Fibroblast of lung (primary cell): ENCODE results near the gene SGPL1.

Experiments
- CTCF ChIP-seq, 2 donors: IDR thresholded peaks in 1 of 2; conservative IDR thresholded peaks in 1 of 2; 1 replicate in 1 of 2; 2 replicates in 1 of 2; pipeline ENCODE4 v1.5.1; 2011 to 2012; ENCODE audit warnings: low read length in 2 of 2, control low read depth in 1 of 2, inconsistent platforms in 1 of 2, low read depth in 1 of 2, mild to moderate bottlenecking in 1 of 2
- EZH2 ChIP-seq: IDR thresholded peaks from 2 replicates; pipeline ENCODE4 v1.5.1; 2012; ENCODE audit warnings: low read length, control low read depth, mild to moderate bottlenecking; ENCODE audit errors: missing control alignments

DNA sequence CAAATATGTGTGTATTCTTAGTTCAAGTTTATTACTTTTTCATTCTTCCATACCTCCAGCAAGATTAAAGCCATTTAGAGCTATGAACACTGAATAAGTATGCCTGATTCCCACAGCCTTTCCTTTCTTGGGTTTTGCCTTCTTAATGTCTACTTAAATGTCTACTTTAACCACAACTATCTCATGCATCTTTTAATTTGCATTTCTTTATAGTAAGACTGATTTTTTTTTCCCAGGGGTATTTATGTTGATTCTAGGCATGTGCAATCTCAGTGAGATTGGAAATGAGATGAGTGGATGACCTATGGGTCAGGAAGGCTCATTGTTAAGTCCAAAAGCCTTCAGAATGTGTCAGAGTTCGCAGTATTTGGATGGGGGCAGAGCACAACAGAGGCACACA, 69.0 kb downstream of the SGPL1 start:
- TF ChIP-seq CTCF (conservative IDR thresholded peaks at IDR 0.05 in 1 of 2, IDR thresholded peaks at IDR 0.05 in 1 of 2; ENCODE audit: low read depth in 1 of 2, low read length in 2 of 2) (no peak), EZH2 (no peak)
